Neural cell (in vitro differentiated cells): ENCODE results near the gene GRIA1. TPM values are rescaled to one million over a fixed set of nuclear protein-coding genes. Genes with fewer than 3 reads are reported as not detected.

Experiments
- H2AFZ ChIP-seq: fragments of 200-600, 300-800 bp; sonication (generic), shearing (Covaris generic); 2 replicates; pipeline ENCODE4 v1.6.0; 2014; ENCODE audit warnings: low read depth, mild to moderate bottlenecking, antibody characterized with exemption, low read length, moderate library complexity
- H3F3A ChIP-seq: fragments of 200-600 bp; shearing (Covaris generic); 2 replicates; pipeline ENCODE4 v1.6.1; 2016; ENCODE audit warnings: mild to moderate bottlenecking, moderate library complexity, mixed read lengths, antibody characterized with exemption, low read length; ENCODE audit not compliant: insufficient read depth, poor library complexity, severe bottlenecking
- H3K27ac ChIP-seq: fragments of 200-600, 300-800 bp; sonication (generic), shearing (Covaris generic); 2 replicates; pipeline ENCODE4 v1.5.1; 2014; ENCODE audit warnings: mild to moderate bottlenecking, low read length, moderate library complexity
- H3K27me3 ChIP-seq: fragments of 300-800, 200-600 bp; sonication (generic), shearing (Covaris generic); 2 replicates; pipeline ENCODE4 v1.6.0; 2014; ENCODE audit warnings: mild to moderate bottlenecking, low read depth, low read length, moderate library complexity; ENCODE audit not compliant: insufficient read depth
- H3K36me3 ChIP-seq: fragments of 300-800, 200-600 bp; sonication (generic), shearing (Covaris generic); 2 replicates; pipeline ENCODE4 v1.5.1; 2014; ENCODE audit warnings: mild to moderate bottlenecking, antibody characterized with exemption, low read length, moderate library complexity; ENCODE audit not compliant: insufficient read depth
- H3K4me2 ChIP-seq: fragments of 300-800, 200-600 bp; sonication (generic), shearing (Covaris generic); 2 replicates; pipeline ENCODE4 v1.6.0; 2014; ENCODE audit warnings: mild to moderate bottlenecking, low read length
- H3K4me3 ChIP-seq: fragments of 300-800, 200-600 bp; sonication (generic), shearing (Covaris generic); 2 replicates; pipeline ENCODE4 v1.5.1; 2014; ENCODE audit warnings: mild to moderate bottlenecking, low read length, moderate library complexity
- H3K79me2 ChIP-seq: fragments of 200-600 bp; shearing (Covaris generic); replicated peaks from 2 replicates; pipeline ENCODE4 v1.6.0; 2014; ENCODE audit warnings: mild to moderate bottlenecking, low read length, moderate library complexity; ENCODE audit not compliant: insufficient read depth
- H3K9ac ChIP-seq: fragments of 300-800, 200-600 bp; sonication (generic), shearing (Covaris generic); 2 replicates; pipeline ENCODE4 v1.6.1; 2016; ENCODE audit warnings: mild to moderate bottlenecking, low read length, mixed read lengths
- H3K9me2 ChIP-seq: fragments of 200-600 bp; shearing (Covaris generic); 2 replicates; pipeline ENCODE4 v1.6.1; 2016; ENCODE audit warnings: mild to moderate bottlenecking, low read length, mixed read lengths; ENCODE audit not compliant: insufficient read depth
- H3K9me3 ChIP-seq: fragments of 200-600, 300-800 bp; sonication (generic), shearing (Covaris generic); 2 replicates; pipeline ENCODE4 v1.6.1; 2016; ENCODE audit warnings: mild to moderate bottlenecking, mixed run types, low read length, moderate library complexity, mixed read lengths
- H4K20me1 ChIP-seq: fragments of 200-600 bp; shearing (Covaris generic); 2 replicates; pipeline ENCODE4 v1.6.1; 2016; ENCODE audit warnings: mild to moderate bottlenecking, mixed run types; ENCODE audit not compliant: insufficient read depth
- EP300 ChIP-seq: fragments of 450-650 bp; conservative IDR thresholded peaks from 2 replicates; pipeline ENCODE4 v1.6.1; 2014; ENCODE audit warnings: antibody characterized with exemption, mild to moderate bottlenecking, moderate library complexity; ENCODE audit not compliant: poor library complexity, severe bottlenecking
- EZH2 ChIP-seq: fragments of 200-600, 300-800 bp; shearing (Covaris generic), sonication (generic); IDR thresholded peaks from 2 replicates; pipeline ENCODE4 v1.6.1; 2014; ENCODE audit warnings: antibody characterized with exemption, low read length, borderline replicate concordance, mild to moderate bottlenecking; ENCODE audit not compliant: insufficient read depth, poor library complexity, severe bottlenecking
- MXI1 ChIP-seq: fragments of 450-650 bp; conservative IDR thresholded peaks from 2 replicates; pipeline ENCODE4 v1.6.1; 2014; ENCODE audit warnings: antibody characterized with exemption, mild to moderate bottlenecking; ENCODE audit not compliant: poor library complexity, severe bottlenecking
- POLR2AphosphoS5 ChIP-seq: IDR thresholded peaks from 2 replicates; pipeline ENCODE4 v1.6.1; 2012
- RAD21 ChIP-seq: fragments of 450-650 bp; conservative IDR thresholded peaks from 2 replicates; pipeline ENCODE4 v1.6.1; 2014; ENCODE audit warnings: antibody characterized with exemption, mild to moderate bottlenecking, moderate library complexity
- SMC3 ChIP-seq: fragments of 450-650 bp; conservative IDR thresholded peaks from 2 replicates; pipeline ENCODE4 v1.6.1; 2014; ENCODE audit warnings: antibody characterized with exemption, mild to moderate bottlenecking, moderate library complexity; ENCODE audit not compliant: poor library complexity
- TAF1 ChIP-seq: IDR thresholded peaks from 2 replicates; pipeline ENCODE4 v1.6.1; 2012; ENCODE audit warnings: low read depth
- polyA plus RNA-seq: library from polyadenylated mRNA; depleted of rRNA; stranded (reverse); fragments of >200 nt; gene quantifications from 2 replicates; pipeline ENCODE4 v1.2.3, GENCODE V29; 2014
- TF ChIP-seq, protein P1 (sequence below): fragments of 450-650 bp; IDR thresholded peaks from 2 replicates; pipeline ENCODE4 v1.5.1; 2014; ENCODE audit warnings: antibody characterized with exemption, mild to moderate bottlenecking, moderate library complexity; ENCODE audit not compliant: poor library complexity, severe bottlenecking
- TF ChIP-seq, protein P2 (sequence below): IDR thresholded peaks from 2 replicates; pipeline ENCODE4 v1.6.1; 2012; ENCODE audit warnings: borderline replicate concordance

The GRIA1 gene
- polyA plus RNA-seq, 1 donor from 2014 or later: 59.6 TPM

DNA sequence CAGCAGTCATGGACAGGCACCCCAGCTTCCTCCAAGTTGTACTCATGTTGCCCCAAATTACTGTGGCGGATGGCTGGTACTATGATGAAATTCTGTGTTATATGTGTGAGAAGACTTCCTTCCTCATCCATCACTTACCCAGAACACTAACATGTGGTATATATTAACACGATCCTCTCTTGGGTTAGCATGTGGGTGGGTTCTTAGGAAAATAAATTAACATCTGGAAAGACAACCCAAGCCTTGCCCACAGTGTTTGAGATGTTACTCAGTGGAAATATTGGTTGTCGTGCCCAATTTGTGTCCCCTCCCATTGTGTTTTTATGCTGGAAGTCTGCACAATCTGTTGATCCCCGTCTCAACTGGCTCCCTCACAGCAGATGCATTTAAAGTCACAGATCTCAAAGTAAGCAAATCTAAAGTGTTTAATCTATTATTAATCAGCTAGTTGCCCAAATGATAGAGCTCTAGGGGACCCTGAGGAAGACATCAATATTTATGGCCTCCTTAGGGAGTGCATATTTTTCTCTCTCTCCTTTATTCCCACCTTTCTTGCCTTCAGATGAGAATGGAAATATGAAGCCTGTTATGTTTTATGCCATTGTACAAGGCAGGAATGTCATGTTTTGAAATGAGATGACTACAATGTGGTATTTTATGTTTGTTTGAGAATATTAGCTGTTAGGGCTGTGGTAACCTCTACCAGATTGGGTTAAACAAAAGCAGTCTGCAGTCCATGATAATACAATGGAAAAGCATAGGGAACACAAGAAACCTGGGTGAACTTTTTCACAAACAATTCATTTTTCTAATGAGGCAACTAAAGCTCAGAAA lies 93.9 kb downstream of the GRIA1 start:
- Histone ChIP-seq H3K27me3 (no peaks in the 10 kb centered on the region), H3K9me3 (no peaks in the 10 kb centered on the region), H3K79me2 (no peaks in the 10 kb centered on the region), H3K27ac (no peak overlapping the region), H4K20me1 (no peaks in the 10 kb centered on the region), H2AFZ (no peak overlapping the region), H3K9ac (no peak overlapping the region), H3K36me3 (no peaks in the 10 kb centered on the region), H3F3A (no peaks in the 10 kb centered on the region), H3K9me2 (no peaks in the 10 kb centered on the region), H3K4me3 (no peak overlapping the region), H3K4me2 (no peak overlapping the region)
- TF ChIP-seq POLR2AphosphoS5 (no peak), EZH2 (no peak), MXI1 (no peak), EP300 (no peak), RAD21 (no peak)
- TF ChIP-seq, protein P1, sequence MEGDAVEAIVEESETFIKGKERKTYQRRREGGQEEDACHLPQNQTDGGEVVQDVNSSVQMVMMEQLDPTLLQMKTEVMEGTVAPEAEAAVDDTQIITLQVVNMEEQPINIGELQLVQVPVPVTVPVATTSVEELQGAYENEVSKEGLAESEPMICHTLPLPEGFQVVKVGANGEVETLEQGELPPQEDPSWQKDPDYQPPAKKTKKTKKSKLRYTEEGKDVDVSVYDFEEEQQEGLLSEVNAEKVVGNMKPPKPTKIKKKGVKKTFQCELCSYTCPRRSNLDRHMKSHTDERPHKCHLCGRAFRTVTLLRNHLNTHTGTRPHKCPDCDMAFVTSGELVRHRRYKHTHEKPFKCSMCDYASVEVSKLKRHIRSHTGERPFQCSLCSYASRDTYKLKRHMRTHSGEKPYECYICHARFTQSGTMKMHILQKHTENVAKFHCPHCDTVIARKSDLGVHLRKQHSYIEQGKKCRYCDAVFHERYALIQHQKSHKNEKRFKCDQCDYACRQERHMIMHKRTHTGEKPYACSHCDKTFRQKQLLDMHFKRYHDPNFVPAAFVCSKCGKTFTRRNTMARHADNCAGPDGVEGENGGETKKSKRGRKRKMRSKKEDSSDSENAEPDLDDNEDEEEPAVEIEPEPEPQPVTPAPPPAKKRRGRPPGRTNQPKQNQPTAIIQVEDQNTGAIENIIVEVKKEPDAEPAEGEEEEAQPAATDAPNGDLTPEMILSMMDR: no peak

DNA sequence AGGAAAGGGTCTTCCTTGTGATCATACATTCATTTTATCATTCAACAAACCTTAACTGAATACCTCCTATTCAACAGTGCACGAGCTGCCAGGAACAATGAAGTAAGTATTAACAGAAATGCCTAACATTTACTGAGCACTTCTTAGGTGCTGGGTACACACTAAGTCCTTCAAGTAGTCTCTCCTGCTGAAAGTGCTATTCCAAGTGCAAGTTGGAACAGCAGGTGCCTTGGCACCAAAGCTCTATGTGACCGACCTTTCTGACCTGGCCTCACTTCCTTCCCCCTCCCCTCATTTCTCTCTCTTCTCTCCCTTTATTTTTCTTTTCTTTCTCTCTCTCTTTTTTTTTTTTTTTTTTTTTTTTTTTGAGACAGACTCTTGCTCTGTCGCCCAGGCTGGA lies 94.5 kb downstream of the GRIA1 start:
- Histone ChIP-seq H3K79me2 (no peaks in the 10 kb centered on the region), H2AFZ (no peak overlapping the region), H4K20me1 (no peaks in the 10 kb centered on the region), H3K4me2 (no peak overlapping the region), H3K4me3 (no peak overlapping the region), H3K9me3 (no peaks in the 10 kb centered on the region), H3K9ac (no peak overlapping the region), H3K27me3 (no peaks in the 10 kb centered on the region), H3K27ac (no peak overlapping the region), H3K36me3 (no peaks in the 10 kb centered on the region), H3F3A (no peaks in the 10 kb centered on the region), H3K9me2 (no peaks in the 10 kb centered on the region)
- TF ChIP-seq TAF1 (no peak), POLR2AphosphoS5 (no peak), EZH2 (no peak), MXI1 (no peak), SMC3 (no peak), EP300 (no peak)
- TF ChIP-seq, protein P1: no peak
- TF ChIP-seq, protein P2, sequence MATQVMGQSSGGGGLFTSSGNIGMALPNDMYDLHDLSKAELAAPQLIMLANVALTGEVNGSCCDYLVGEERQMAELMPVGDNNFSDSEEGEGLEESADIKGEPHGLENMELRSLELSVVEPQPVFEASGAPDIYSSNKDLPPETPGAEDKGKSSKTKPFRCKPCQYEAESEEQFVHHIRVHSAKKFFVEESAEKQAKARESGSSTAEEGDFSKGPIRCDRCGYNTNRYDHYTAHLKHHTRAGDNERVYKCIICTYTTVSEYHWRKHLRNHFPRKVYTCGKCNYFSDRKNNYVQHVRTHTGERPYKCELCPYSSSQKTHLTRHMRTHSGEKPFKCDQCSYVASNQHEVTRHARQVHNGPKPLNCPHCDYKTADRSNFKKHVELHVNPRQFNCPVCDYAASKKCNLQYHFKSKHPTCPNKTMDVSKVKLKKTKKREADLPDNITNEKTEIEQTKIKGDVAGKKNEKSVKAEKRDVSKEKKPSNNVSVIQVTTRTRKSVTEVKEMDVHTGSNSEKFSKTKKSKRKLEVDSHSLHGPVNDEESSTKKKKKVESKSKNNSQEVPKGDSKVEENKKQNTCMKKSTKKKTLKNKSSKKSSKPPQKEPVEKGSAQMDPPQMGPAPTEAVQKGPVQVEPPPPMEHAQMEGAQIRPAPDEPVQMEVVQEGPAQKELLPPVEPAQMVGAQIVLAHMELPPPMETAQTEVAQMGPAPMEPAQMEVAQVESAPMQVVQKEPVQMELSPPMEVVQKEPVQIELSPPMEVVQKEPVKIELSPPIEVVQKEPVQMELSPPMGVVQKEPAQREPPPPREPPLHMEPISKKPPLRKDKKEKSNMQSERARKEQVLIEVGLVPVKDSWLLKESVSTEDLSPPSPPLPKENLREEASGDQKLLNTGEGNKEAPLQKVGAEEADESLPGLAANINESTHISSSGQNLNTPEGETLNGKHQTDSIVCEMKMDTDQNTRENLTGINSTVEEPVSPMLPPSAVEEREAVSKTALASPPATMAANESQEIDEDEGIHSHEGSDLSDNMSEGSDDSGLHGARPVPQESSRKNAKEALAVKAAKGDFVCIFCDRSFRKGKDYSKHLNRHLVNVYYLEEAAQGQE: no peak
